Kidney glomerular epithelial cell (primary cell): ENCODE results near the gene RUFY1.
"Not testable (repeated sequence)": the region's sequence is repeated elsewhere in the genome, so short reads cannot be mapped to it uniquely, and the experiment has no call there.

Source experiments
- DNase-seq: peaks from one replicate; lab custom pipeline; 2025; lab: John Stamatoyannopoulos, UW

Gene RUFY1, protein sequence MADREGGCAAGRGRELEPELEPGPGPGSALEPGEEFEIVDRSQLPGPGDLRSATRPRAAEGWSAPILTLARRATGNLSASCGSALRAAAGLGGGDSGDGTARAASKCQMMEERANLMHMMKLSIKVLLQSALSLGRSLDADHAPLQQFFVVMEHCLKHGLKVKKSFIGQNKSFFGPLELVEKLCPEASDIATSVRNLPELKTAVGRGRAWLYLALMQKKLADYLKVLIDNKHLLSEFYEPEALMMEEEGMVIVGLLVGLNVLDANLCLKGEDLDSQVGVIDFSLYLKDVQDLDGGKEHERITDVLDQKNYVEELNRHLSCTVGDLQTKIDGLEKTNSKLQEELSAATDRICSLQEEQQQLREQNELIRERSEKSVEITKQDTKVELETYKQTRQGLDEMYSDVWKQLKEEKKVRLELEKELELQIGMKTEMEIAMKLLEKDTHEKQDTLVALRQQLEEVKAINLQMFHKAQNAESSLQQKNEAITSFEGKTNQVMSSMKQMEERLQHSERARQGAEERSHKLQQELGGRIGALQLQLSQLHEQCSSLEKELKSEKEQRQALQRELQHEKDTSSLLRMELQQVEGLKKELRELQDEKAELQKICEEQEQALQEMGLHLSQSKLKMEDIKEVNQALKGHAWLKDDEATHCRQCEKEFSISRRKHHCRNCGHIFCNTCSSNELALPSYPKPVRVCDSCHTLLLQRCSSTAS

DNA sequence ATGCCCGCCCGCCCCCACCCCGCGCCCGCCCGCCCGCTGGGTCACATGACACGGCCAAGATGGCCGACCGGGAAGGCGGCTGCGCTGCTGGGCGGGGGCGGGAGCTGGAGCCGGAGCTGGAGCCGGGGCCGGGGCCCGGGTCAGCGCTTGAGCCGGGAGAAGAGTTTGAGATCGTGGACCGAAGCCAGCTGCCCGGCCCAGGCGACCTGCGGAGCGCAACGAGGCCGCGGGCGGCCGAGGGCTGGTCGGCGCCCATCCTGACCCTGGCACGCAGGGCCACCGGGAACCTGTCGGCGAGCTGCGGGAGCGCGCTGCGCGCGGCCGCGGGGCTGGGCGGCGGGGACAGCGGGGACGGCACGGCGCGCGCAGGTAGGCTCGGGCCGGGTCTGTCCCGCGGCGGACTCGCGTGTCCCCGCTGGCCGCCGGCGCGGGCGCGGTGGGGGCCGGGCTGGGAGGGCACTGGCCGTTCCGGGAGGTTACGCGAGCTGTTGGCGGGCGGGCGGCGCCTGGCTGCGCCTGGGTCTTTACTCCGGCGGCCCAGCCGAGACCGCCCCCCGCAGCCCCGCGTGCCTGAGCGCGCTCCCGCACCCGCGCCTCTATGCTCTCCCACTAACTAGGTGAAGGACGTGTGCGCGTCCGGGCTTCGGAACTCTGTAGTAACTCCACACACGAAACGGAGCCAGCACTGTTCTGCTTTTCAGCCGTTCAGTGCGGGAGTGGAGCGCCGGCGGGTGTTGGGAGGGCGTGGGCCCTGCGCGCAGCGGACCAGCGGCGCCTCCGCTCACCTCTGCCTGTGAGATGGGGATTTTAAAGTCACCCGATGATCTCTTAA lies at the start of gene RUFY1:
RUFY1 (plus strand) TSS at position 44 of the 832 bp plus-strand sequence; CDS start at position 60, 16 bp downstream.
- DNase-seq: no peak

DNA sequence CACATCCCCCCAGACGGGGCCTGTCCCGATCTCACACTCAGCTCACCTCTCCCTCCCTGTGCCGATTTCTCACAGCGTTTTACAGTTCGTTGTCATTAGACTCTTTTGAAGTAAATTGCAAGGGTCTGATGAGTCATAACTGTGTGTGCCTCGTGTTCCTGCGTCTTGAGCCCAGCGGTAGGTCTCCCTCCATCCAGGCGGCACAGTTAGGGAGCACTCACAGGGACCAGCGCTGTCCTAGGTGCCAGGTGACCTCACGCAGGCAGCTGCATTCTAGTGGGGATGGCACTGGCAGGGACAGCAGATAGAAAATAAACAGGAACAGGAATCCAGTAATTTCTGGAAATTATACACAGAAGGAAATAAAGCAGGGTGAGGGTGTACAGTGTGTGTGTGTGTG lies 48.4 kb upstream of the RUFY1 start:
- DNase-seq: not testable (repeated sequence)

DNA sequence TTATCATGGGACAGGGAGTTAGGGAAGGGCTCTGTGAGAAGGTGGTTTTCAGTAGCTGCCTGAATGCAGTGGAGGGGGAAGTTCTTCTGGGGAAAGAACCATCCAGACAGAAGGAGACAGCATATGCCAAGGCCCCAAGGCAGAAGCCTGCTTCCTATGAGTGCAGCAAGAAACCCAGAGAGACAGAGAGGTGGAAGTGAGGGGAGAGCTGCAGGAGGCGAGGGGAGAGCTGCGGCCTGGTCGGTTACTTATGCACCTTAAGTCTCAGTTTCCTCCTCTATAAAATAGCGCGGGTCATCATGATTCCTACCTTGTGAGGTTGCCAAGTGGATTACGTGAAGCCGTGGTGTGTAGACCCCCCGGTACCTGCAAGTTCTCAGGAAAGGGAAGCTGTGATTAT lies 47.9 kb upstream of the RUFY1 start:
- DNase-seq: not testable (repeated sequence)

DNA sequence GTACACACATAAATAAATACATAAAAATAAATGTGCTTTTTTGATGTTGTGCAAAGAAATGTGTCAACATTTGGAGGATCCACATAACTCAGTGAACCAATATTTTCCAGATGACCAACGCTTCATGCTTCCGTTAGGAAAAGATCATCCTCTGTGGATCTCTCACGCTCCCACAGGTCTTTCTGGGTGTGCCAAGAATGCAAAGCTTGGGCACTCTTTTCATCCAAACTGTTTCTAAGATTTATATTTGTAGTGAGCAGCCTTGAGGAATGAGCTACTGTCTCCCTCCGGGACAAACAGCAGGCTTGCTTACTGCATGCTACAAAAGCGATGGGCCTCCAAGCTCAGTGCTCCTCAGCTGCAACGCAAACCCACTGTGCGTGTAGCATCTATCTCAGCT lies 46.2 kb upstream of the RUFY1 start:
- no peak for DNase-seq

DNA sequence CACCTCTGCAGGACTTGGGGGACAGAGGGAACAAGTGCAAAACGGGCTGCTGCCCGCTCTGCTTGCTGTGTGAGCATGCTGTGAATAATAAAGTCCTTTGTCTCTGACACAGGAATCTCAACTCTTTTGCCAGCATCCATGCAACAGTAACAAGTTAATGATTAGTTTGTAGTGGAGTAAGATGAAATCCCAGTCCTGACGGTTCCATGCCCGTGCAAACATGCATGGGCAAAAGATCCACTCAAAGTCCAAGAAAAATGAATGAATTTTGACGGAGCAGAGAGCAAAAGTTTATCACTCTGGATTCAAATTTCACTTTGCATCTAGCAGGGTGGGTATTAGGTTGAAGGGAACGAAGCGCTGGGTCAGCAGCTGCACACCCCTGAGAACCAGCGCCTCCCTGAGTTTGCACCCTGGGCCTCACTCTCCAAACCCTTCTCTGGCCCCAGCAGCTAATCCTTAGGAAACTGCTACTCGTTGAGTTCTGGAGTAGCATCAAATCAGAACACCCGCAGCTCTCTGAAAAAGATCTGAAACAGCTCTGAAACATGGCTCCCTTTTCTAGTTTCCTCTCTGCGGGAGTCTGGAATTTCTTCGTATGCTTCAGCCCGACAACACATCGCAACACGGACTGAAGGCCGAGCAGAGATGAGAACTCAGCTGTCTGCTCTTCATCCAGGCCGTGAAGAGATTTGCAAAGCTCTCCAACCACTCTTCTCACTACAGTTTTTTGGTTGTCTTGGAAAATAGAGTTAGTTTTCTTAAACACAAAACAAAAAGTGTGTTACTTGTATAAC lies 45.6 kb upstream of the RUFY1 start:
- DNase-seq: no peak

DNA sequence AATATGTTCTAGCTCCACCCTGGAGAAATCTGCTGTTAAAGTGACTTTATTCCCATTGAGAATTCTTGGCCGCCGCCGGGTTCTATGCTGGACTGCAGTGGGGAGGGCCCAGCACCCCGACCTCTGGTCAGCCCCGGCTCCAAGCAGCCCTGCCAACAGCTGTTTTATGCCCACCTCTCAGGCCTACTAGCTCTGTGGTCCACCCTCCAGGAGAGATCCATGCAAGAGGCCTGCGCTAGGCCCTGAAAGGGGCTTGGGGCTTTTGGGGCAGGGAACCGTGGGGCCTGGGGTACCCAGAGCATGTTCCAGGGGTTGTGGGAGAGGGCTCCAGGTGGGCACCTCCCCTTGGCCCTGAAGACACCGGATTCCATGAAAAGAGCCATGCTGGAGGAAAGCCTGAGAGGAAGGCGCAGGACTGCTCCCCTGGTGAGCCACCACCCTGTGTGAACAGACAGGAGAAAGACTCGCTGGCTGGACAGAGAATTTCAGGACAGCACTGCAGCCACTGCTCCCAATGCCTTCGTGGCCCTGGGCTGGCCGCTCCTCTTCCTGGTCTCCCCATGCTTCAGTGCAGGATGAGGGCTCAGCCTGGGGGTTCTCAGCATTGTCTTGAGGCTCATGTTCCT lies 44.6 kb upstream of the RUFY1 start:
- no peak for DNase-seq

DNA sequence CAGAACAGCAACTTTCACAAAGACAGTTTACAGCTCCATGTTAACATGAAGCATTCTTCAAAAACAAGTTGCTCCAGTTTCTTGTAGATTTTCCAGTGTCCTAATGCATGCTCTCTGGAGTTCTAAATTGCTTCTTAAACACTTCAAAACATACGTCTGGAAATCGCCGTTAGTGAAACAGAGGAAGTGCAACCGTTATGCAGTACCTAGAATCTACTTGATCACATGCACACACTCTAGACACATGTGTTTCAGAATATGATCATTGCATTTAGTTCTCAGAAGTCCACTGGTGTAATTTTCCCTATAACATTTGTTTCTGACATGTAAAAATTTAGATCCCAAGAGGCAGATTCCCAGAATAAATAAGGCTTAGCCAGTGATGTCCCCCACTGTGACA lies 41.1 kb upstream of the RUFY1 start:
- DNase-seq: no peak

DNA sequence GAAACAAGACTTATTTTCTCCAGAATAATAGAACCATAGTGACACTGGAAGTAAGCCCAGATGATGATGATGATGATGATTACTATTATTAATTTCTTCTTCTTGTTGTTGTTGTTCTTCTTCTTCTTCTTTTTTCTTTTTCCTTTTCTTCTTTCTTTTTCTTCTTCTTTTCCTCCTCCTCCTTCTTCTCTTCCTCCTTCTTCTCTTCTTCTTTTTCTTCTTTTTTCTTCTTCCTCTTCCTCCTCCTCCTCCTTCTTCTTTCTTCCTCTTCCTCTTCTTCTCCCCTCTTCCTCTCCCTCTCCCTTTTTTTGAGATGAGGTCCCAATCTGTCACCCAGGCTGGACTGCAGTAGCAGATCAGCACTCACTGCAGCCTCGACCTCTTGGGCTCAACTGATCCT lies 40.5 kb upstream of the RUFY1 start:
- no peak for DNase-seq

DNA sequence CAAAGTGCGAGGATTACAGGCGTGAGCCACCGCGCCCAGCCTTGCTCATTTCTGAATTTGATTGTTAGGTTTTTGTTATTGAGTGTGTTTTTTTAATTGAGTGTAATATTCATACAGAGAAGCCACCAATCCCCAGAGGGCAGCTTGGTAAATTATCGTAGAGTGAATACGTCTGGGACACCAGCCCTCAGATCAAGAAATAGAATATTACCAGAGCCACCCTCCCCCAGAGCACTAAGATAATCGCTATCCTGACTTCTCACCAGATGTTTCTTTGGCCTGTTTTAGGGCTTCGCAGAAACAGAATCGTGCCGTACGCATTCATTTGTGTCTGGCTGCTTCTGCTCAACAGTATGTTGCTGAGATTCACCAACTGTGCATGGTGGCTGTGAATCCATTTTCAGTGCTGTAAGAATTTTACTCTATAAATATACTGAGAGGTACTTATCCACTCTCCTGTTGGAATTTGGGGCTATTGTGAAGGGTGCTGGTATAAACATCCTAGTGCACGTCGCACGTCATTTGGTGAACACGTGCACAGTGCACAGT lies 37.8 kb upstream of the RUFY1 start:
- no peak for DNase-seq

DNA sequence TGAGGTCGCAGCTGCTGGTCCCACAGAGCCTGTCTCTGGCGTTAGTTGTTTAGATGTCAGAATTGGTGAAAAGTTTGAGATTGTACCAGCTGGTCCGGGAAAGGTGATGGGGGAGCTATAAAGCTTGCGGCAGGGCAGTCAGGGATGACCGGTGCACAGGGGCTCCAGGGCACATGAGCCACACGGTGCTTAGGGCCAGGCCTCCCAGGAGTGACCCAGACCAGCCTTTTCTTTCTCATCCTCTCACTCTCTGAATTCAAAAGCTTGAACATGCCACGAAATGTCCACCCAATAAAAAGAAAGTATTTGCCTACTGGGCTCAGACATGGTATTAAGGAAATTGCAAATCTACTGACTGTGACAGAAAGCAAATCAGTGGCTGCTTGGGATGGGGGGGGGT lies 34.9 kb upstream of the RUFY1 start:
- DNase-seq: not testable (repeated sequence)

DNA sequence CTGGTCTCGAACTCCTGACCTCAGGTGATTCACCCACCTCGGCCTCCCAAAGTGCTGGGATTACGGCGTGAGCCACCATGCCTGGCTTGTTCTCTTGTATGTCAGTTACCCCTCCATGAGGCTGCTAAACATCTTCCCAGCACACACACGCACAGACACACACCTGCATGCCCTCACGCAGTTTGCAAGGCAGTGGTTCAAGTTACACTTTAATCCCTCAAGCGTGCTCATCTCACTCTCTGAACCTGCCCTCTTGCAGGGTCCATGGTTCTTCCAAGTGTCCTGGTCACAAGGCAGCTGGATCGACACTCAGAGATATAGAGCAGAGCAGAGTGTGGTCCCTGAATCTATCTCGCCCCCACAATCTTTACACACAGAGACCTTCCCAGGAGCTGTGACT lies 34.1 kb upstream of the RUFY1 start:
- no peak for DNase-seq

DNA sequence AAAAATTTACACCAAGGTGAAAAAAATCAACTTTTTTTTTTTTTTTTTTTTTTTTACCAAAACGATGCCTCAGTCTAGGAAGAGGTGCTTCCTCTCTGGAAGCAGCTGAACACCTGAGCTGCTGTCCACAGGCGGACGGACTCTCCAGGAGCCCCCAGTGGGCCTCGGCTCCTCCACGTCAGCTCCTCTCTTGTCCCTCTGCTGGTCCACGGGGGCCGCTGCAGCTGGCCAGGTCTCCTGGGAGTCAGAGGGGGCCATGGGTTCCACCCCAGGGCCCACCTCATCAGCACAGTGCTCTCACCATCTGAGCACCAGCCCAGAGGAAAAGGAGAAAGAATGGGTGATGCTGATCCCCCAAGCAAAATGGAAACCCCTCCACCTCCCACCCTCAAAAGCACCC lies 32.6 kb upstream of the RUFY1 start:
- not testable (repeated sequence) for DNase-seq

DNA sequence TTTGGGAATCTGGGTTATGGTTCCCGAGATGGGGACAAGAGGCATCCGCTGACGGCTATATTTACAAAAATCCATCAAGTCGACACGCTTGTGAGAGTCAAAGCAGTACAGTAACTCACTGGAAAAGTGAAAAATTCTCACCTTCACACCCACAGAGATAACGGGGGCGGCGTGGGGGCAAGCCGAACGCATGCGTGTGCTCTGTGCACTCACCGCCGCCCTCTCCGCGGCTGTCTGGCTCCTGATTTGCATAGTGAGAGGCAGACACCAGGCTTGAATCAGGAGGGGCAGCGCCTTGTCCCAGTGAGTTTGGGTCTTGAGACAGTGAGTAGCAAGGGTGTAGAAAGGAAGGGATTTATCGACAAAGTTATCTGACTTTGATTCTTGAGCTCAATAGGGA lies 32.0 kb upstream of the RUFY1 start:
- not testable (repeated sequence) for DNase-seq

DNA sequence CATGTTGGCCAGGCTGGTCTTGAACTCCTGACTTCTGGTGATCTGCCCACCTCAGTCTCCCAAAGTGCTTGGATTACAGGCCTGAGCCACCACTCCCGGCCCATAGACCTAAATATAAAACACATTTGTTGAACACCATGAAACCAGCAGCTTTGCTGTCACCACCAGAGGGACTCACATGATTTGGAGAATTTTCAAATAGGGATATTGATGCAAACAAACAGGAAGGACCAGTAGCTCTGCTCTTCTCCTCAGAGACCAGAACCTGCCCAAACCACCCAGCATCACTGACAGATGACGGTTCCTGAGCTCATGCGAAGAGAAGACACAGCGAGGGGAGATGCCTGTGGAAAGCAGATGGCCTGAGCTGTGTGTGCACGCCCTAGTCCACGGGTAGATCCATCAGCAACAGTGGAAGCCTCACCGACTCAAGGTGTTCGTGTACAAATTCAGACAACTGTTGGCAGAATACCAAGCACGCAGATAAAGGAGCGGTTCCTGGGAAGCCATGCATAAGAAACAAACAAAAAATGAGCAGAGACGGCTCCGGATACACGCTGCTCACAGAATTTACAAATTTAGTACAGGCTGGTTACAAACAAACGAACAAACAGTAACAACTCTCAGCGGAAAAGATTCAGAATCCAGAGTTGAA lies 30.8 kb upstream of the RUFY1 start:
- DNase-seq: not testable (repeated sequence)

DNA sequence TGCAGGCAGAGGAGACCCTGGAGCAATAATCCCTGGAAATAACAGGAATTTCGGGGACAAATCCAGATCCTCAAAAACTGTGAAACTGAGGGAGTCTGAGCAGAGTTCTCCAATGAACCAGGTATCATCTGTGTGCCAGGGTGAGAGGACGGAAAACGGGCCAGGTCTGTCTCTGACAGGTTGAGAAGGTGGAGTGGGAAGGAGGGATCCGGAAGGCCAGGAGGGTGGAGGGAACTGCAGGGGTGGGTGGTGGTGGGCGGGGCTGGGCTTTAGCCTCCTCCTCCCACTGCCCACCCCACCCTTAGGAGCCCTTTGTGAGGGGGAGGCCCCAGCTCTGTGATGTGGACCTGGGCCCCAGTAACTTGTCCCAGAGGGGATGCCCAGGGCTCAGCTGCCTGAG lies 28.2 kb upstream of the RUFY1 start:
- DNase-seq: not testable (repeated sequence)

DNA sequence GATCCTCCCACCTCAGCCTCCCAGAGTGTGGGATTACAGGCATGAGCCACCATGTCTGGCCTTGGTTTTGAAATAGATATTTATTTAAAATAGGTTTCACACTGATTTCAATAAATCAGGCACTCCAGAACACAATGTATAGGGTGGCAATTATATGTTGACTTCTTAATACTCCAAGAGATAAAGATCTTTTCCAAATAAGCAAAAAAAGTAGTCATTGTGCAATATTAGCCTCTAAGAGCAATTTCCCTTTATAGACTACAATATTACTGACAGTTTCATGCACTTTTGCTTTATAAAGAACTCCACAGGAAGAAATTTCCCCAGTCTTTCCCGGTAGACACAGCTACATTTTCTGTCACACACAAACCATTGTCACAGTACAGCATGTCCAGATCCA lies 23.4 kb upstream of the RUFY1 start:
- DNase-seq: no peak

DNA sequence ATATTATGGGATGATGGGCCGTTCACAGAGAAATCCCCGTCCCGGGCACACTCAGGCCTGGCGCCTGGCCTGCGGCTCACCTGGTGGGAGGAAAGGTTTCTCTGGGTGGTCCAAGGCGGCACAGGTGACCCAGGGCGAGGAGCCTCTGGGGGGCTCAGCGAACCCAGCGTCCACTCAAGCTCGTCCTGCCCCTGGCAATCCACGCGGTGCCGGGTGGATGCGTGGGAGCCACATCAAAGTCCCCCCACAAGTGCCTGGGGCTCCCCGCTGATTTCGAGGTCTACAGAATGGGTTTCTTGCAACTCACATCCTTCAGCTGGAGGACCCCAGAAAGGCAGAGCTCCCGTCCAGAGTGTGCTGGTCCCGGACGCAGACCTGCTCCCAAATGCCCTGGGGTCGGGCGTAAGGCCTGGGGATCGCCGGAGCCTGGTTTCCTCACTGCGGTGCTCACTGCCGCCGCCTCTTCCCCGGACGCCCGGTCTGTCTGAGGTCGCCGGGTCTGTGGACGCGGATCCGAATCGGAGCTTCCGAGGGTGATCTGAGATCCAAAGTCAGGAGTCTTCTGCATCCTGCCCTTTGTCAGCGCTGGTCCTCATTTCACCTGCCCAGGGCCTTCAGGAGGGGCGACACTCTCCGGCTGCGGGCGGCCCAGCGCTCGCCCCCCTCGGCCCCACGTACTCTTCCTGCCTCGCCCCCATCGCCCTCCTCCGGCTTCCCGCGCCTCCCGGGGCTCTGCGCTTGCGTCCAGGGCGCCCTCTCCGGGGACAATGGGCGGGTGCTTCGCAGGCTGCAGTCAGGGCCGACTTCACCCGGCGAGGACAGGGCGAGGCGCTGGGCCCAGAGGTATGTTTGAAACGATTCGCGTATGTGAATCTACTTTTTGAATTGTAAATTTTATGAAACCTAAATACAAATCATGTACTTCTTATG lies 20.0 kb upstream of the RUFY1 start:
- no peak for DNase-seq

DNA sequence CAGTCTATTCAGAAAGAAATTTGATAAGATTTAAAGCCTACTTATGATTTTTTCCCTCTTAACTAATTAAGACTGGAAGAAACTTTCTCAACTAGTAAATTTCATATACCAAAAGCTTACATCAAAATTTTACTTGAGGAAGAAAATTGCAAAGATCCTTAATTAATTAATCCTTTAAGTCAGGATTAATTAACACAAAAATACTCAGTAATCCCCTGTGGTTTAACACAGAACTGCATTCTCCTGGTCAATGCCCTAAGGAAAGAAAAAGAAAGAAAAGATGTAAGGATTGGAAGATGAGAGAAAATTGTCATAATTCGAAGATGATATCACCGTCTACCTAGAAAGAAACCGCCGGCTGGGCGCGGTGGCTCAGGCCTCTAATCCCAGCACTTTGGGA lies 17.3 kb upstream of the RUFY1 start:
- no peak for DNase-seq

DNA sequence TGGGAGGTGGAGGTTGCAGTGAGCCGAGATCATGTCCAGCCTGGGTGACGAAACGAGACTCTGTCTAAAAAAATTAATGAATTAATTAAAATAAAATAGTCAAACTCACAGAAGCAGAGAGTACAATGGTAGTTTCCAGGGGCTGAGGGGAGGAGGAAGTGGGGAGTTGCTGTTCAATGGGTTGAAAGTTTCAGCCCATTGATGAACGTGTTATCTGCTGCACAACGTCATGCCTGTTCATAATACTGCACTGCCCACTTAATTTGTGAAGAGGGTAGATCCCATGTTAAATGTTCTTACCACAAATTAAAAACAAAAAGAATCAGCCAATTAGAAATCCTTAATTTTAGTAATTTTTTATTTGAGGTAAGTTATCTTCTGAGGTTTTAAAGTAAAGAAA lies 16.4 kb upstream of the RUFY1 start:
- DNase-seq: no peak
